Activated CD4-positive, alpha-beta T cell treated with anti-CD3 and anti-CD28 coated beads for 4 hours (primary cell): Measurements from ENCODE around the gene GLRA1.
"Not testable (repeated sequence)": the region's sequence is repeated elsewhere in the genome, so short reads cannot be mapped to it uniquely, and the experiment has no call there.

Experiments used
- DNase-seq, 2 donors: peaks; one replicate each; pipeline ENCODE4 v3.0.0-alpha.2; 2020

GLRA1 gene

GRCh38 chr5:151912360-151912759, 12.3 kb downstream of the GLRA1 start:
- no peak for DNase-seq

GRCh38 chr5:151911011-151911410, 13.6 kb downstream of the GLRA1 start:
- DNase-seq, result no peak

GRCh38 chr5:151909628-151910027, 15.0 kb downstream of the GLRA1 start:
- no peak for DNase-seq

GRCh38 chr5:151906246-151906645, 18.4 kb downstream of the GLRA1 start:
- no peak for DNase-seq

GRCh38 chr5:151905557-151905961, 19.1 kb downstream of the GLRA1 start:
- no peak for DNase-seq

- DNase-seq, result no peak
These were observed 19.7 kb downstream of the GLRA1 start for GRCh38 chr5:151904909-151905308.

DNA sequence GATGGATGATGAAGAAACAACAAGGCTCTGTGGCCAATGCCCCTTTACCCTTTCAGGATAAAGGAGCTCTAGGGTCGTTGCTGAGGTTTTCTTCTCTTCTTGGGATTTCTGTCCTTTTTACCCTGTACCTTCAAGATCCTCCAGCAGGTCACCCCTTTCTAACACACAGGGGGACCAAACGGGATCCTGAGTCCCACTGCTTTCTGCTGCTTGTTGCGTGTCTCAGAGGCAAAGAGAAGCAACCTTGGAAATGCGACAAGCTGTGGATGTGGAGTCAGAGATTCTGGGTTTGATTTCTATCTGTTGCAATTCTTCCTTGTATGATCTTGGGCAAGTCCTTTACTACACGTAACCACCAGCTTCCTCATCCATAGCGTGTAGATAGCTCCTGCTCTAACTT, 20.5 kb downstream of the GLRA1 start:
- DNase-seq, result no peak

- DNase-seq, result no peak
These were observed 21.4 kb downstream of the GLRA1 start for GRCh38 chr5:151903243-151903653.

GRCh38 chr5:151902215-151902614, 22.4 kb downstream of the GLRA1 start:
- DNase-seq, result no peak

DNA sequence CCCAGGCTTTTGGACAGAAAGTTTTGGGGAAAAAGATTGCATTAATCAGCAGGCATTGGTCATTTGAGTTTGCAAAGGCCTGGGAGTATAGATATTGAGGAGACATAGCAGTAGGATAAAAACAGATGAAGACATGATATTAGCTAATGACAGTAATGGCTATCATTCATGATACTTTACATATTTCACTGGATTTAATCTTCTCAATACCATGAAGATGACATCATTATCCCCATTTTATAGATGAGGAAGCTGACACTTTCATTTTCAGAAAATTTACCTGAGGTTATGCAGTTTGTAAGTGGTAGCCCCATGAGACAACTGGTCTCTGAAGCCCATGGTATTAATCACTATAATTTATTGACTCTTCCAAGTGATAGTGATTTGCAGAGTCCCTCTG, 23.0 kb downstream of the GLRA1 start:
- no peak for DNase-seq

GRCh38 chr5:151900891-151901290, 23.8 kb downstream of the GLRA1 start:
- DNase-seq, result no peak

DNA sequence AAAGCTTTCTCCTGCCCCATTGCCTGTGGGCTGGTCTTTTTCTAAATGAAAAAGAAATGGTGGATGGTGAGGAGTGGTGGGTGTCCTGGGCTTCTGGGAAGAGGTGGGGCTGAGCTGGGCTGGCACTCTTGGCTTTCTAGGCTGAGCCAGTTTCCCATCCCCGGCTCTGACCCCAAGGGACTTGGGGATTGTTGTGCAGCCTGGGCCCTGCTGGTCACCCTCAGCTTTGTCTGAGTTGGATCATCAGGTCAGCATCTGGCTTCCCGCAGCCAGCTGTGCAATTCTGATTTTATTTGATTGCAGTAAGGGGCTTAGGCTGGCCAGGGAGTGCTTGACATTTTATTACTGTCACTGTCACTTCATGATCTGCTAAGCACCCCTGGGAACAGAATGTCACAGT, 25.3 kb downstream of the GLRA1 start:
- DNase-seq, result no peak

DNA sequence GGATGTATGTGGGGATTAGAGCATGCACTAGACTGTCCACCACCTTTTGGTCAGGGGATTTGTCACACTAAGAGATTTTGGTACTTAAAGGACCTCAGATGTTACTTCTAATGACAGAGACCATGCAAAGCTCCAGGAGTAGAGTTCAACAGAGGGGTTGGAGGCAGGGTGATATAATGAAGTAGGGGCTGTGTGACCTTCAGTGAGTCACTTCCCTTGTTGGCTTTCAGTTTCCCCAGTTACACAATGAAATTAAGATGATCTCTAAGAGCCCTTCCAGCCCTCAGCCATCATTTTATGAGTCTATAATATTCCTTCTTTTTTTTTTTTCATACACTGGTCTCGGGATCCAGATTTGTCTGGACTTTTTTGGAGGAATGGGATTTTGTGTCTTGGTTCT, 26.8 kb downstream of the GLRA1 start:
- no peak for DNase-seq

GRCh38 chr5:151897020-151897552, 27.6 kb downstream of the GLRA1 start:
- DNase-seq, result no peak

DNA sequence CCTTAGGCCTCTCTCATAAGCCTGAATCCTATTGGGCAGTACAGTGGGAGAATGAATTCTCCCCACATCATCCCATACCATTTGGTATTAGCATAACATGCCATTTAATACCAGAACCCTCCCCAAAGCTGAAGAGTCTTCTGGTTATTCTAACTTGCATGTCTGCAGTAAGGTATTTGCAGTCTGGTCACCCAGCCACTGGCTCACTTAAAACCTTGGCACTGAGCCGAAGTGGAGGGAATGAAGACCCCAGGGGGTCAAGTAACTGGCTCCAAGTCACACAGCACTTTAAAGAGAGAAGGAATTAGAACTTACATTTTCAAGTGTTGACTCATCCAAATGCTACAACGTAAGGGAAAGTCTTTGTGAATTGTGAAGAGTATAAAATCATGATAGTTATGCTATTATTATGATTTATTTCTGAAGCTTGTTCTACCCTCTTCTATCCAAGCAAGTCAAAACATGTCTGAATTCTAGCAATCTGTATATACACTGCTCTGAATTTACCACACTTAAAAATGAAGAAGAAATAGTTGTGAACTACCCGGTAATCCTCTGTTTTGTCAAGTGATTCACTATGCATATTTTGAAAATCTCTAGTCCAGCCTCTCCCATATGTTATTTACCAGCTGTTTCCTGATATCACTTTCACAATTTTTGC, 28.5 kb downstream of the GLRA1 start:
- no peak for DNase-seq

DNA sequence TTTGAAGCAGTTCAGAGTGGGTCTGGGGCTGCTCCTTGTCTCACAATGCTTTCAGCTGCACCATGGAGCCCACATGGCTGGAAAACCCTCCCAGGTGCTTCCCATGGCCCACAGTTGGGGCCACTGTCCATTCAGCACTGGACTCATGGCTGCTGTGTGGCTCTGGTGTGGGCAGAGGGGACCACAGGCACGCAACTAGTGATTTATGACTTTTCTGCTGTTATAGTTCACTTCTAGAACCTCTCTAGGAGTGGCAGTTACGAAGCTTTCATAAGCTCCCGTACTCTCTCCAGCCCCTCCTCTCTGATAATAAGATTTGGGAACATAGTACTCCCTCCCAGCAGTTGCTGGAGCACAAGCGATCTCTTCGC, 29.0 kb downstream of the GLRA1 start:
- DNase-seq, result no peak

GRCh38 chr5:151893485-151893884, 31.2 kb downstream of the GLRA1 start:
- DNase-seq, result not testable (repeated sequence)

DNA sequence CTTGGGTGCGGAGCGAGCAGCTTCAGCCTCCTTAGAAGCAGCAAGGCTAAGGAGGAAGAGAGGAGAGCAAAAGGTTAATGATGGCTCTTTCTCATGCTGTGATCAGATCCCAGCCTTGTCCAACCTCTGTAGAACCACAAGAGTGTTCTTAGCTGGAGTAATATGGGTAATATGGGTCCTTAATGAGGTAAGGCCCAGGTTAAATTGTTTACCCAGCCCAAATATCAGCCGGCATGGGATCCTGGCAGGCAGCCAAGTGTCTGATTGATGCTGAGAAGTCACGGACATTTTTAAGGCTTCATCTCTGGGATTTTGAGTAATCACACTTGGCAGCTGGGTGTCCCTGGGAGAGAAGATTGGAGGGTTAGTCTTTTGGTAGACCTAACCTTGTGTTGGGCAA, 32.3 kb downstream of the GLRA1 start:
- no peak for DNase-seq

GRCh38 chr5:151890299-151890698, 34.4 kb downstream of the GLRA1 start:
- no peak for DNase-seq

DNA sequence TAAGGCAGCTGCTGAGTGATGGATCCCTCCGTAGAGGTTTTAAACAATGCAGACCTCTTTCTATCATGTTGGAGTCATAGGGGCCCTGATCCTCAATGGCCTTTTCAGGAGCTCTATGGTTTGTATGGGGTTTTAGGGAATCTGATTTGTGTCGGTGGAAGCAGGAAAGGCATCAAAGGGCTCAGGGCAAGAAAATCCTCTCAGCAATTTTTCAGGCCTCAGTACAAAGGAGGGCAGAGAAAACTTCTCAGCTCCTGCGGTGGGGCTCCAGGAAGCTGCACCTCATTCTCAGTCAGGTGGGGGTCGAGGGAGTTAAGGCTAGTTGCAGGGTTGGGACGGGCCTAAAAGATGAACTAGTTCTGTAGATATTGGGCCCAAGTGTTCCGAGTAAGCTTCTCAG, 35.0 kb downstream of the GLRA1 start:
- no peak for DNase-seq

- DNase-seq, result no peak
These were observed 37.9 kb downstream of the GLRA1 start for GRCh38 chr5:151886546-151887275.

GRCh38 chr5:151885138-151885908, 39.3 kb downstream of the GLRA1 start:
- DNase-seq, result no peak

DNA sequence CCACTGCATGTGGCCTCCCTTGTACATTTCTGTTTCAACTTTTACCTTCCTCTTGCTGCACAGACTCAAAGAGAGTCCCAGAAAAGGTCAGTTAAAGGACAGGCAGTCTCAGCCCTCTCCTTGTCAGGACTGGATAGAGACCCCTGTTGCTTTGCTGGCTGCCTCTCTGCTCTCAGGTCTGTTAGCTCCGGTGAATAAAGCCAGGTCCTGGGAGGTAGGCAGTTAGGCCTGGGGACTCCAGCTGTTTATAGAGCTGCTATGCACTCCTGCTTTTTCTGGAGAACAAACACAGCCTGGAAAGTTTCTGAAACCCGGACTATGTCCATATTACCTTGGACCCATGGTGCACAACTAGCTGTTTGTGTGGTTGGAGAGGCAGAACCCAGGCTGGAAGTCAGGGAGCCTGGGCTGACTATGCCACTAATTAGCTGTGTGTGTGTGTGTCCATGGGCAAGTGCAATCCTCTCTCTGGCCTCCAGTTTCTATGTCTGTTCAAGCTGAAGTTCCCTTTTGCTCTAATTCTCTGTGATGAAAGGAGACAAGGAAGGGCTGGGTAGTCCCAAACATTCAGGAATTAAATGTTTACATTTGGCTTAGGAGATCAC, 42.9 kb downstream of the GLRA1 start:
- DNase-seq, result no peak
